SU-DHL-6 (cell line): ENCODE data around the gene RBMS3.

Experiments used
- H2AFZ ChIP-seq: fragments of 200-600 bp; sonication (generic); 2 replicates; pipeline ENCODE4 v1.6.1; 2014; ENCODE audit warnings: low read depth, mild to moderate bottlenecking, moderate library complexity, mixed read lengths, antibody characterized with exemption, low read length; ENCODE audit not compliant: severe bottlenecking
- H3F3A ChIP-seq: fragments of 200-600 bp; shearing (Covaris generic); 2 replicates; pipeline ENCODE4 v1.6.0; 2016; ENCODE audit warnings: antibody characterized with exemption, mild to moderate bottlenecking; ENCODE audit not compliant: insufficient read depth
- H3K27ac ChIP-seq: fragments of 200-600 bp; sonication (generic); 2 replicates; pipeline ENCODE4 v1.5.1; 2016; ENCODE audit warnings: low read depth, mild to moderate bottlenecking, low read length, moderate library complexity, mixed read lengths
- H3K27me3 ChIP-seq: fragments of 200-600 bp; sonication (generic), shearing (Covaris generic); 2 replicates; pipeline ENCODE4 v1.6.0; 2014; ENCODE audit warnings: mild to moderate bottlenecking, low read length
- H3K36me3 ChIP-seq: fragments of 200-600 bp; sonication (generic); 2 replicates; pipeline ENCODE4 v1.6.1; 2014; ENCODE audit warnings: mild to moderate bottlenecking, low read length, mixed read lengths
- H3K4me2 ChIP-seq: fragments of 300-600, 200-600 bp; shearing (Covaris generic), sonication (generic); 2 replicates; pipeline ENCODE4 v1.6.0; 2014; ENCODE audit warnings: low read length, low read depth, mild to moderate bottlenecking; ENCODE audit not compliant: poor library complexity, severe bottlenecking
- H3K4me3 ChIP-seq: fragments of 200-600 bp; sonication (generic); 2 replicates; pipeline ENCODE4 v1.5.1; 2014; ENCODE audit warnings: antibody characterized with exemption, low read length, mild to moderate bottlenecking, mixed read lengths; ENCODE audit not compliant: insufficient read depth, poor library complexity, severe bottlenecking
- H3K79me2 ChIP-seq: fragments of 200-600 bp; sonication (generic); 2 replicates; pipeline ENCODE4 v1.6.1; 2014; ENCODE audit warnings: mild to moderate bottlenecking, low read length, moderate library complexity; ENCODE audit not compliant: insufficient read depth
- H3K9ac ChIP-seq: fragments of 200-600 bp; sonication (generic); 2 replicates; pipeline ENCODE4 v1.7.0; 2014; ENCODE audit warnings: mild to moderate bottlenecking, low read length
- H3K9me2 ChIP-seq: fragments of 200-600 bp; sonication (generic); replicated peaks from 2 replicates; pipeline ENCODE4 v1.6.1; 2014; ENCODE audit warnings: low read length; ENCODE audit not compliant: insufficient read depth
- H3K9me3 ChIP-seq: fragments of 200-600 bp; sonication (generic); 2 replicates; pipeline ENCODE4 v1.6.1; 2014; ENCODE audit warnings: low read length, mixed read lengths; ENCODE audit not compliant: insufficient read depth
- H4K20me1 ChIP-seq: fragments of 200-600 bp; sonication (generic); 2 replicates; pipeline ENCODE4 v1.6.1; 2014; ENCODE audit warnings: low read depth, mild to moderate bottlenecking, antibody characterized with exemption, low read length, moderate library complexity, mixed read lengths
- CTCF ChIP-seq: fragments of 200-600 bp; sonication (generic); IDR thresholded peaks from one replicate; pipeline ENCODE4 v1.5.1; 2017; ENCODE audit warnings: antibody characterized with exemption, mild to moderate bottlenecking, low read length, moderate library complexity; ENCODE audit not compliant: insufficient read depth, poor library complexity, severe bottlenecking
- EZH2phosphoT487 ChIP-seq: fragments of 200-600 bp; sonication (generic), shearing (Covaris generic); conservative IDR thresholded peaks from 2 replicates; pipeline ENCODE4 v1.6.1; 2018; ENCODE audit warnings: mild to moderate bottlenecking, antibody characterized with exemption, low read length, moderate library complexity, mixed read lengths

RBMS3 gene

DNA sequence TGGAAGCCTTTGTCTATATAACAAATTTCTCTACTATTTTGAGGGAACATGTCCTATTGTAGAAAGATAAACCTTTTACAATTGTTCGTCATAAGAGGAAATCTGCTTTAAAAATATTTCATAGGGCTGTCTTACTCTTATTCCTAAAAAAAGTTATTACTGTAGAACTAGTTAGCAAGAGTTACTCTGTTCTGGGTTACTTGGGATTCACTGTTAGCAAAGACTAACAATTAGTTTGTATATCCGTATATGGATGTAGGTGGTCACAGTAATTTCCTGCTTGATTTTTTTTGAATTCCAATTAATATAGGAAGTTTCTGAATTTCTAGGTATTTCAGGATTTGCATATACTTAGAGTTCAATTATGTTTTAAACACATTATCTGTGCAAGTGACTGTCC is 413.5 kb downstream of the RBMS3 start:
- H3K9ac ChIP-seq, result no peak overlapping the region
- no peaks in the 10 kb centered on the region for H3K9me2 ChIP-seq
- no peak overlapping the region for H3K4me3 ChIP-seq
- H3K9me3 ChIP-seq, result no peaks in the 10 kb centered on the region
- H3K27me3 ChIP-seq, result no peaks in the 10 kb centered on the region
- no peak overlapping the region for H3K4me2 ChIP-seq
- no peaks in the 10 kb centered on the region for H4K20me1 ChIP-seq
- no peak overlapping the region for H3K27ac ChIP-seq
- H3F3A ChIP-seq, result no peaks in the 10 kb centered on the region
- TF ChIP-seq EZH2phosphoT487, result no peak
- no peak for TF ChIP-seq CTCF
- no peak overlapping the region for H2AFZ ChIP-seq
- H3K36me3 ChIP-seq, result no peaks in the 10 kb centered on the region
- H3K79me2 ChIP-seq, result no peaks in the 10 kb centered on the region

DNA sequence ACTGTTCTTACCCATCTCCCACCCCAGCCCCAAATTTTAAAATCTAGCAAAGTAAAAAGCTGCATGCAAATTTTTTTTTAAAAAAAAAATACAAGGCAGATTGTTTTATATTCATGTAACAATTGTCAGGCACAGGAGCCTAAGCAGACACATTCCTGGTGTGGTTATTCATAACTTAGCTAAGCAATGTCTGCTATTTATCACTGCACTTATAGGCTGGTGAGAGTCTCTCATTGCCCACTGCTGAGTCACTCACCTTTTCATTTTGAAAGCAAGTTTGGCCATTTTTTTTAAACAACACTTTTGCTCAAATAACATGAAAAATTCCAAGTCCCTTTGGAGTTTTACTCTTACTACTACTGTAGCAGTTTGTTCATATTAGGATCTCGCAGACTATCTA is 413.9 kb downstream of the RBMS3 start:
- no peaks in the 10 kb centered on the region for H4K20me1 ChIP-seq
- H3K9me2 ChIP-seq, result no peaks in the 10 kb centered on the region
- no peaks in the 10 kb centered on the region for H3K27me3 ChIP-seq
- H3K36me3 ChIP-seq, result no peaks in the 10 kb centered on the region
- H3K4me2 ChIP-seq, result no peak overlapping the region
- no peak for TF ChIP-seq CTCF
- TF ChIP-seq EZH2phosphoT487, result no peak
- no peak overlapping the region for H3K4me3 ChIP-seq
- no peaks in the 10 kb centered on the region for H3K9me3 ChIP-seq
- H2AFZ ChIP-seq, result no peak overlapping the region
- H3F3A ChIP-seq, result no peaks in the 10 kb centered on the region
- no peak overlapping the region for H3K27ac ChIP-seq
- H3K79me2 ChIP-seq, result no peaks in the 10 kb centered on the region
- no peak overlapping the region for H3K9ac ChIP-seq

- H3K27me3 ChIP-seq, result no peaks in the 10 kb centered on the region
- H3K9me3 ChIP-seq, result no peaks in the 10 kb centered on the region
- H3K4me2 ChIP-seq, result no peak overlapping the region
- H3K9ac ChIP-seq, result no peak overlapping the region
- TF ChIP-seq CTCF (no peak), EZH2phosphoT487 (no peak)
- H2AFZ ChIP-seq, result no peak overlapping the region
- no peak overlapping the region for H3K4me3 ChIP-seq
- H3F3A ChIP-seq, result no peaks in the 10 kb centered on the region
- H3K27ac ChIP-seq, result no peak overlapping the region
- H4K20me1 ChIP-seq, result no peaks in the 10 kb centered on the region
- no peaks in the 10 kb centered on the region for H3K9me2 ChIP-seq
- no peaks in the 10 kb centered on the region for H3K36me3 ChIP-seq
- H3K79me2 ChIP-seq, result no peaks in the 10 kb centered on the region
Measured at GRCh38 chr3:29695201-29695600, 414.3 kb downstream of the RBMS3 start.
